Adrenal gland (tissue), 12 donors: Measurements from ENCODE around the gene ABCA4. TPM values are rescaled to one million over a fixed set of nuclear protein-coding genes. Genes with fewer than 3 reads are reported as not detected.

Experiments used
- DNase-seq, 7 donors: peaks; one replicate each; pipeline ENCODE4 v3.0.0-alpha.2; 2019 to 2020
- H3K27ac ChIP-seq, 5 donors: fragments of 200-600 bp; sonication (generic) in 4 of 5; 1 replicate in 3 of 5; 2 replicates in 2 of 5; pipeline versions ENCODE4 v1.5.1 to v1.8.0; 2016 to 2020; ENCODE audit warnings: mild to moderate bottlenecking in 1 of 5
- H3K27me3 ChIP-seq: fragments of 200-600 bp; 2 replicates; pipeline ENCODE4 v1.8.0; 2021
- H3K36me3 ChIP-seq, 2 donors: fragments of 200-600 bp; replicated peaks in 1 of 2; 1 replicate in 1 of 2; 2 replicates in 1 of 2; pipeline versions ENCODE4 v1.5.1 to v1.8.0; 2018 to 2022
- H3K4me1 ChIP-seq, 2 donors: fragments of 200-600 bp; replicated peaks in 1 of 2; 1 replicate in 1 of 2; 2 replicates in 1 of 2; pipeline versions ENCODE4 v1.5.1 to v1.8.0; 2018 to 2021
- H3K4me3 ChIP-seq, 4 donors: fragments of 200-600 bp; sonication (generic) in 3 of 4; one replicate each; pipeline ENCODE4 v1.5.1; 2016 to 2018
- H3K9me3 ChIP-seq, 3 donors: fragments of 200-600 bp; sonication (generic) in 1 of 3; replicated peaks in 1 of 3; 1 replicate in 2 of 3; 2 replicates in 1 of 3; pipeline versions ENCODE4 v1.5.1 to v1.8.0; 2016 to 2021
- CTCF ChIP-seq, 6 experiments: fragments of 450-650 bp in 4 of 6; fragments of 200-600 bp in 2 of 6; sonication (generic) in 1 of 6; IDR thresholded peaks; 1 replicate in 5 of 6; 2 replicates in 1 of 6; pipeline versions ENCODE4 v1.5.1 to v1.8.0; 2016 to 2021; ENCODE audit warnings: antibody characterized with exemption in 6 of 6, mild to moderate bottlenecking in 2 of 6, moderate library complexity in 1 of 6
- POLR2A ChIP-seq, 2 donors: fragments of 450-650 bp; IDR thresholded peaks; one replicate each; pipeline ENCODE4 v1.6.1; 2017; ENCODE audit warnings: antibody characterized with exemption in 2 of 2, mild to moderate bottlenecking in 2 of 2, moderate library complexity in 1 of 2
- WGBS, 4 donors: extraction: QIAGEN DNeasy Blood & Tissue Kit in 2 of 4; methylation state at CpG; one replicate each; pipeline versions ENCODE4 v1.1.5 to v1.1.7; 2013 to 2017; 5-methylcytosine and 5-hydroxymethylcytosine counted together
- intact Hi-C, 2 donors: fragments of 100-400 bp; cut with DNase I; formaldehyde crosslinking; loops; one replicate each; pipeline versions ENCODE4 v1.14.1 to v1.15.0; 2022 to 2023
- polyA plus RNA-seq, 3 donors: library from polyadenylated mRNA; stranded (reverse); fragments of 200-250 nt in 2 of 3; fragments of 350-450 nt in 1 of 3; fragmentation: Illumina TruSeq in 1 of 3; extraction: RNeasy Lipid Tissue Mini Kit (QIAGEN cat#74804) in 1 of 3; gene quantifications; one replicate each; pipeline ENCODE4 v1.2.3, GENCODE V29; 2013 to 2014
- total RNA-seq, 9 donors: library from RNA; depleted of rRNA in 4 of 9; stranded (reverse); fragments of >200 nt in 4 of 9; fragments of 120-200 nt in 1 of 9; fragmentation: NEBNext Ultra II Directional in 1 of 9; extraction: Animal tissue kit (Norgen Biotek cat#: 25700) in 1 of 9; gene quantifications; one replicate each; pipeline versions ENCODE4 v1.1.0 to v1.2.4, GENCODE V29; 2013 to 2023
- donor health status: healthy with polysubstance abuse.
- donor health status: Bipolar disorder and iron deficiency.
- donor health status: DM: yes; HTN: yes; CAD: no.
- donor health status: DM: no; HTN: no; CAD: no.
- donor health status: DM: no; HTN: no; CAD: no.
- donor health status: DM: yes; HTN: yes; CAD: no.

Gene ABCA4
- total and polyA plus RNA-seq, 12 donors, result 0.04 to 1.9 (median 0.14) TPM; not detected in 1

GRCh38 chr1:94022471-94023189 is 98.3 kb downstream of the ABCA4 start:
- TF ChIP-seq POLR2A (IDR thresholded peaks at IDR 0.05) (no peak), CTCF (IDR thresholded peaks at IDR 0.05) (no peak)
- no peaks in the 10 kb centered on the region for H3K36me3 ChIP-seq
- no peaks in the 10 kb centered on the region for H3K27me3 ChIP-seq
- WGBS, 4 donors, result 77 to 83% (median 78%) methylated on average over 4 to 6 of the region's 6 CpGs
- peaks cover 0 to 5% of the 10 kb centered on the region in 2 donors for H3K4me1 ChIP-seq
- DNase-seq, result peak in 2 of 7 donors; percentile 26 to 47
- intact Hi-C loops, result no loop called here
- peak overlapping the region in 1 of 5 donors; percentile 29 for H3K27ac ChIP-seq
- H3K4me3 ChIP-seq, result no peak overlapping the region
- H3K9me3 ChIP-seq, result no peaks in the 10 kb centered on the region

- no peaks in the 10 kb centered on the region for H3K9me3 ChIP-seq
- H3K4me1 ChIP-seq, result no peaks in the 10 kb centered on the region
- no peak for TF ChIP-seq POLR2A (IDR thresholded peaks at IDR 0.05)
- TF ChIP-seq CTCF (IDR thresholded peaks at IDR 0.05), result no peak
- H3K36me3 ChIP-seq, result no peaks in the 10 kb centered on the region
- H3K27ac ChIP-seq, result peak overlapping the region in 1 of 5 donors; percentile 75
- no peak for DNase-seq
- H3K27me3 ChIP-seq, result no peaks in the 10 kb centered on the region
- intact Hi-C loops, result no loop called here
- 77 to 89% (median 86%) methylated on average over 10 of the region's 10 CpGs for WGBS, 4 donors
- H3K4me3 ChIP-seq, result no peak overlapping the region
Measured at GRCh38 chr1:94020764-94021579, 100.0 kb downstream of the ABCA4 start.

GRCh38 chr1:94019327-94019726 is 101.6 kb downstream of the ABCA4 start:
- H3K4me3 ChIP-seq, result no peak overlapping the region
- no peak overlapping the region for H3K27ac ChIP-seq
- no peaks in the 10 kb centered on the region for H3K27me3 ChIP-seq
- TF ChIP-seq POLR2A (IDR thresholded peaks at IDR 0.05) (no peak), CTCF (IDR thresholded peaks at IDR 0.05) (no peak)
- intact Hi-C loops, result no loop called here
- WGBS, 4 donors, result 87 to 92% (median 90%) methylated on average over 8 to 9 of the region's 9 CpGs
- no peaks in the 10 kb centered on the region for H3K4me1 ChIP-seq
- no peak for DNase-seq
- no peaks in the 10 kb centered on the region for H3K36me3 ChIP-seq
- H3K9me3 ChIP-seq, result no peaks in the 10 kb centered on the region

- H3K9me3 ChIP-seq, result no peaks in the 10 kb centered on the region
- 56 to 64% (median 62%) methylated on average over 6 of the region's 6 CpGs for WGBS, 4 donors
- TF ChIP-seq POLR2A (IDR thresholded peaks at IDR 0.05), result no peak
- TF ChIP-seq CTCF (IDR thresholded peaks at IDR 0.05), result no peak
- H3K4me3 ChIP-seq, result no peak overlapping the region
- no peaks in the 10 kb centered on the region for H3K4me1 ChIP-seq
- H3K27me3 ChIP-seq, result no peaks in the 10 kb centered on the region
- intact Hi-C loops, result no loop called here
- no peak for DNase-seq
- H3K27ac ChIP-seq, result no peak overlapping the region
- H3K36me3 ChIP-seq, result no peaks in the 10 kb centered on the region
Measured at GRCh38 chr1:94017155-94017829, 103.7 kb downstream of the ABCA4 start.
